PC-3 (cell line): ENCODE data around the gene ISCA2. TPM values are rescaled to one million over a fixed set of nuclear protein-coding genes. Genes with fewer than 3 reads are reported as not detected.

Source experiments
- ATAC-seq: fragments of 200-7000 bp; cut with Tn5 transposase; 2 replicates; pipeline ENCODE4 v1.9.1; 2020; ENCODE audit warnings: mild to moderate bottlenecking, moderate library complexity
- BruUV-seq: library from RNA; stranded (reverse); fragments of 400-500 nt; replicated peaks from 2 replicates; lab custom pipeline; 2021; lab: Mats Ljungman, UMichigan
- CTCF ChIA-PET: fragments of 300-600 bp; sonication (Branson Sonifier 250); formaldehyde crosslinking; loops from one replicate; lab custom pipeline; 2022; ENCODE audit warnings: antibody characterized with exemption; lab: Charles Lee
- POLR2A ChIA-PET: fragments of 300-600 bp; sonication (Branson Sonifier 250); formaldehyde crosslinking; loops from one replicate; lab custom pipeline; 2022; ENCODE audit warnings: antibody characterized with exemption; ENCODE audit not compliant: unreplicated experiment; lab: Charles Lee
- DNase-seq: peaks from one replicate; pipeline ENCODE4 v3.0.0-alpha.2; 2015
- H2AFZ ChIP-seq: fragments of 300-600 bp; sonication (generic); 2 replicates; pipeline ENCODE4 v1.6.0; 2016; ENCODE audit warnings: antibody characterized with exemption, low read length
- H3F3A ChIP-seq: fragments of 300-600 bp; sonication (generic); one replicate; pipeline ENCODE4 v1.6.0; 2017; ENCODE audit warnings: antibody characterized with exemption, low read length, control low read depth, mild to moderate bottlenecking; ENCODE audit not compliant: unreplicated experiment
- H3K27ac ChIP-seq: fragments of 300-600 bp; sonication (generic); 2 replicates; pipeline ENCODE4 v1.5.1; 2016; ENCODE audit warnings: mild to moderate bottlenecking, low read length
- H3K27me3 ChIP-seq: fragments of 300-600 bp; sonication (generic); 2 replicates; pipeline ENCODE4 v1.6.1; 2016; ENCODE audit warnings: low read length, mixed read lengths
- H3K36me3 ChIP-seq: fragments of 300-600 bp; sonication (generic); 2 replicates; pipeline ENCODE4 v1.6.1; 2016; ENCODE audit warnings: low read depth, mixed run types, low read length, mixed read lengths
- H3K4me1 ChIP-seq: fragments of 300-600 bp; sonication (generic); 2 replicates; pipeline ENCODE4 v1.5.1; 2016; ENCODE audit warnings: low read length; ENCODE audit not compliant: insufficient read depth
- H3K4me2 ChIP-seq: fragments of 300-600 bp; sonication (generic); 2 replicates; pipeline ENCODE4 v1.6.0; 2016; ENCODE audit warnings: low read length
- H3K4me3 ChIP-seq: fragments of 300-600 bp; sonication (generic); 2 replicates; pipeline ENCODE4 v1.5.1; 2016; ENCODE audit warnings: mild to moderate bottlenecking, low read length, mixed read lengths
- H3K79me2 ChIP-seq: fragments of 300-600 bp; sonication (generic); 2 replicates; pipeline ENCODE4 v1.6.1; 2017; ENCODE audit warnings: low read length, mixed read lengths
- H3K9ac ChIP-seq: fragments of 300-600 bp; sonication (generic); 2 replicates; pipeline ENCODE4 v1.6.0; 2016; ENCODE audit warnings: mild to moderate bottlenecking, low read length
- H3K9me2 ChIP-seq: fragments of 300-600 bp; sonication (generic); replicated peaks from 2 replicates; pipeline ENCODE4 v1.6.1; 2016; ENCODE audit warnings: mixed run types, low read length, mixed read lengths
- H3K9me3 ChIP-seq: fragments of 300-600 bp; sonication (generic); 2 replicates; pipeline ENCODE4 v1.6.1; 2016; ENCODE audit warnings: low read length, mixed read lengths
- H4K20me1 ChIP-seq: fragments of 300-600 bp; sonication (generic); 2 replicates; pipeline ENCODE4 v1.6.1; 2016; ENCODE audit warnings: low read length, mixed read lengths
- EZH2 ChIP-seq: fragments of 300-600 bp; sonication (generic); IDR thresholded peaks from one replicate; pipeline ENCODE4 v1.6.1; 2017; ENCODE audit warnings: antibody characterized with exemption, mild to moderate bottlenecking, low read length; ENCODE audit not compliant: unreplicated experiment
- EZH2phosphoT487 ChIP-seq: fragments of 300-600 bp; sonication (generic); IDR thresholded peaks from 2 replicates; pipeline ENCODE4 v1.6.1; 2018; ENCODE audit warnings: mild to moderate bottlenecking, antibody characterized with exemption, low read length, borderline replicate concordance
- intact Hi-C: fragments of 100-400 bp; cut with micrococcal nuclease; formaldehyde crosslinking; loops from 2 replicates; pipeline ENCODE4 v1.9.0; 2023
- total RNA-seq: library from RNA; depleted of rRNA; stranded (reverse); fragments of >200 nt; gene quantifications from 2 replicates; pipeline ENCODE4 v1.2.3, GENCODE V29; 2014; rRNA removed
- TF ChIP-seq, protein P1 (sequence below): fragments of 300-600 bp; sonication (generic); conservative IDR thresholded peaks from 2 replicates; pipeline ENCODE4 v1.5.1; 2017; ENCODE audit warnings: antibody characterized with exemption, low read depth, mild to moderate bottlenecking, low read length

ISCA2 gene
- total RNA-seq, 1 experiment from 2014 or later: 30.1 TPM

DNA sequence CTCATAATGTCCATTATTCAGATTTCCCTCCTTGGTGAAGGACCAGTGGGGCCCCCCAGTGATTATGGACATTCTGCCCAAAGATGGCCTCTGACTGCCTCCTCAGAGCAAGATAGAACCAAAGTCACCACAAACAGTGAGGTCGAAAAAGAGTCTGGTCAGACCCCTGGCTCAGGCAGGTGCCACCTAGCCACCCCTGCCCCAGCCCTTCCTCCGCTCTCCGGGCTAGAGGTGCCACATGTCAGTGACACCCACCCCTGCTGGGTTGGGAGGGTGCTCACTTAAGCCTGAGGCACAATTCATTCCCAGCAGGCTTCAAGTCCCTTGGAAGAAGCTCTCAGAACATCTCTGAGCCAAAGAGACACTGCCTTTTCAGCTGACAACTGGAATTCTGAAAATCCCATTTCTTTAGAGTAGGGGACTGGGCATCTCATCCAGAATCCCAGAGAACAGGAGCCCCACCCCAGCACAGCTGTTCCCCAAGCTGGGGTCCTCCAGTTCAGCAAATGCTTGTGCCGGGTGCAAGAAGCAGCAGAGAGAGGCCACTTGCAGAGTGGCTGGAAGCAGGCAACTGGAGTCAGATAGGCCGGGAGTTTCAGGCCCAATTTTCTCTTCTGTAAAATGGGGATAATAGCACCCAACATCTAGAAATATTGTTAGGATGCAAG is 50.3 kb downstream of the ISCA2 start:
- H2AFZ ChIP-seq: no peak overlapping the region
- H3K4me3 ChIP-seq: no peak overlapping the region
- DNase-seq (no peak), ATAC-seq (no peak)
- POLR2A ChIA-PET: no interaction called here
- CTCF ChIA-PET: no interaction called here
- BruUV-seq: no TSS peak
- no peak overlapping the region for H3K27ac ChIP-seq
- no peaks in the 10 kb centered on the region for H3K36me3 ChIP-seq
- no peaks in the 10 kb centered on the region for H3K9me3 ChIP-seq
- no peaks in the 10 kb centered on the region for H3F3A ChIP-seq
- H3K79me2 ChIP-seq: no peaks in the 10 kb centered on the region
- no peaks in the 10 kb centered on the region for H4K20me1 ChIP-seq
- H3K9ac ChIP-seq: no peak overlapping the region
- intact Hi-C loops: no loop called here
- TF ChIP-seq EZH2: no peak
- no peak overlapping the region for H3K4me2 ChIP-seq
- no peaks in the 10 kb centered on the region for H3K9me2 ChIP-seq
- peaks cover 3% of the 10 kb centered on the region for H3K4me1 ChIP-seq
- no peaks in the 10 kb centered on the region for H3K27me3 ChIP-seq

DNA sequence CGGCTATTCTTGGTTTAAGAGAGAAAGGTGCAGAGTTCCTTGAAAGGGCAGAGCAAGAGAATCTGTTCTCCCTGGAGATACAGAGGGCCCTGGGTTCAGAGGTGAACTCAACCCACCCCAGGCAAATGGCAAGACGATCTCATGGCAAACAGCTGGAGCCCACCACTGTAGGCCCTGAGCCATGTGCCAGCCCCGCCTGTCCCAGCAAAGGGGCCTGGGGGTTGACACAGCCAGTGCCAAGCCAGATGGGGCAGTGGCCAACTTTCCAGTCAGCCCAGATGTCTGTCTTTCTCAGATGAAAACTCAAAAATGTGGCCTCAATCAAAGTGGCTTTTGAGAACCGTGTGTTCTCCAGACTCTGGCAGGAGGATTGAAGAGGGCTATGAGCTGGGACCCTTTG is 51.8 kb downstream of the ISCA2 start:
- Histone ChIP-seq H3K4me3 (no peak overlapping the region), H3K9me2 (no peaks in the 10 kb centered on the region), H3K27ac (no peak overlapping the region), H3K9ac (no peak overlapping the region), H3K36me3 (no peaks in the 10 kb centered on the region), H4K20me1 (no peaks in the 10 kb centered on the region), H3K4me1 (peaks cover 14% of the 10 kb centered on the region), H3K79me2 (no peaks in the 10 kb centered on the region), H3F3A (no peaks in the 10 kb centered on the region), H3K9me3 (no peaks in the 10 kb centered on the region), H2AFZ (no peak overlapping the region), H3K27me3 (no peaks in the 10 kb centered on the region), H3K4me2 (no peak overlapping the region)
- TF ChIP-seq, protein P1, sequence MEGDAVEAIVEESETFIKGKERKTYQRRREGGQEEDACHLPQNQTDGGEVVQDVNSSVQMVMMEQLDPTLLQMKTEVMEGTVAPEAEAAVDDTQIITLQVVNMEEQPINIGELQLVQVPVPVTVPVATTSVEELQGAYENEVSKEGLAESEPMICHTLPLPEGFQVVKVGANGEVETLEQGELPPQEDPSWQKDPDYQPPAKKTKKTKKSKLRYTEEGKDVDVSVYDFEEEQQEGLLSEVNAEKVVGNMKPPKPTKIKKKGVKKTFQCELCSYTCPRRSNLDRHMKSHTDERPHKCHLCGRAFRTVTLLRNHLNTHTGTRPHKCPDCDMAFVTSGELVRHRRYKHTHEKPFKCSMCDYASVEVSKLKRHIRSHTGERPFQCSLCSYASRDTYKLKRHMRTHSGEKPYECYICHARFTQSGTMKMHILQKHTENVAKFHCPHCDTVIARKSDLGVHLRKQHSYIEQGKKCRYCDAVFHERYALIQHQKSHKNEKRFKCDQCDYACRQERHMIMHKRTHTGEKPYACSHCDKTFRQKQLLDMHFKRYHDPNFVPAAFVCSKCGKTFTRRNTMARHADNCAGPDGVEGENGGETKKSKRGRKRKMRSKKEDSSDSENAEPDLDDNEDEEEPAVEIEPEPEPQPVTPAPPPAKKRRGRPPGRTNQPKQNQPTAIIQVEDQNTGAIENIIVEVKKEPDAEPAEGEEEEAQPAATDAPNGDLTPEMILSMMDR: no peak
- no peak for TF ChIP-seq EZH2
- TF ChIP-seq EZH2phosphoT487: no peak
- no TSS peak for BruUV-seq
- ATAC-seq: no peak
- CTCF ChIA-PET: no interaction called here
- POLR2A ChIA-PET: no interaction called here
- intact Hi-C loops: no loop called here
- no peak for DNase-seq

DNA sequence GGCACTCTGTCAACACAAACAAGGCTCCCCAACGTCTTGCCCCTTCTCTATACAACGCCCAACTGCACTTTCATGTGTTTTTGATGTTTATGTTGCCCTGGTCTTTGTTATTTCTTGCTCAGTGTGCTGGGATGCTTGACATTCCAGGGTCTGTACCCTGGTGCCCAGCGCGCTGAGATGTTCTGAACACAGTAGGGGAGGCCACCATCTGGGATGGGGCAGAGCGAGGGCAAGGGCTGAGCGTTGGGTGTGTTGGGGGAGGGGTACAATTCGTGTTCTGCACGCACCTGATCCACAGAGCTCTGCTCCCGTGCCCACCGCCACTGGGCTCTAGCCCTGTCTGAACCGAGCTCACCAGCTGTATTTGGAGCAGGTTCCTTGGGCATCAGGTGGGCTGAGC is 52.9 kb downstream of the ISCA2 start:
- intact Hi-C loops: no loop called here
- Histone ChIP-seq H4K20me1 (no peaks in the 10 kb centered on the region), H3K27ac (no peak overlapping the region), H3K9ac (no peak overlapping the region), H3K9me3 (no peaks in the 10 kb centered on the region), H3K9me2 (no peaks in the 10 kb centered on the region), H3F3A (no peaks in the 10 kb centered on the region), H3K4me2 (no peak overlapping the region), H3K27me3 (no peaks in the 10 kb centered on the region), H3K4me1 (peaks cover 14% of the 10 kb centered on the region), H3K4me3 (no peak overlapping the region), H3K79me2 (no peaks in the 10 kb centered on the region), H3K36me3 (no peaks in the 10 kb centered on the region), H2AFZ (no peak overlapping the region)
- CTCF ChIA-PET: no interaction called here
- no peak for ATAC-seq
- POLR2A ChIA-PET: no interaction called here
- DNase-seq: no peak
- TF ChIP-seq, protein P1: no peak
- TF ChIP-seq EZH2phosphoT487 (no peak), EZH2 (no peak)
- BruUV-seq: no TSS peak

Other genes starting within 250 kb of the ISCA2 start
- gene ABCD4, start 190.8 kb upstream of the ISCA2 start, total RNA-seq: 27.1 and 28.4 TPM in 2 replicates
- not detected in 2 replicates for gene VRTN, start 145.3 kb upstream of the ISCA2 start, total RNA-seq
- gene SYNDIG1L, start 67.6 kb upstream of the ISCA2 start, total RNA-seq: not detected in 2 replicates
- gene NPC2, start 460 bp upstream of the ISCA2 start, total RNA-seq: 138 and 195 TPM in 2 replicates
- gene LTBP2, start 118.5 kb downstream of the ISCA2 start, total RNA-seq: 17.4 and 18.1 TPM in 2 replicates
- 25.4 and 32.1 TPM in 2 replicates for gene AREL1, start 219.3 kb downstream of the ISCA2 start, total RNA-seq
- gene FCF1, start 219.4 kb downstream of the ISCA2 start, total RNA-seq: 29.7 and 33.1 TPM in 2 replicates